RWPE2 (cell line): ENCODE measurements around the gene KRT25.
A peak's percentile ranks its signal among the peaks of the same experiment; 100 is the strongest.

Experiments
- ATAC-seq: fragments of 200-7000 bp; cut with Tn5 transposase; 3 replicates; pipeline ENCODE4 v1.9.1; 2021; ENCODE audit warnings: low read depth
- DNase-seq: peaks from one replicate; pipeline ENCODE4 v3.0.0-alpha.2; 2020; ENCODE audit warnings: low spot score
- H3K27ac ChIP-seq: fragments of 450-650 bp; 2 replicates; pipeline ENCODE4 v1.5.1; 2017; ENCODE audit warnings: mild to moderate bottlenecking; ENCODE audit not compliant: poor library complexity, severe bottlenecking
- H3K27me3 ChIP-seq: fragments of 250-450 bp; sonication (Bioruptor Pico); 2 replicates; pipeline ENCODE4 v1.5.1; 2021; ENCODE audit warnings: mild to moderate bottlenecking, moderate library complexity; ENCODE audit not compliant: insufficient read depth, poor library complexity, severe bottlenecking
- H3K36me3 ChIP-seq: fragments of 250-450 bp; sonication (Bioruptor Pico); 2 replicates; pipeline ENCODE4 v1.5.1; 2020; ENCODE audit warnings: low read depth, mild to moderate bottlenecking, moderate library complexity
- H3K4me1 ChIP-seq: fragments of 250-450 bp; sonication (Bioruptor Pico); 2 replicates; pipeline ENCODE4 v1.5.1; 2021; ENCODE audit warnings: mild to moderate bottlenecking, moderate library complexity; ENCODE audit not compliant: insufficient read depth, poor library complexity, severe bottlenecking
- H3K4me3 ChIP-seq: fragments of 250-450 bp; sonication (Bioruptor Pico); 2 replicates; pipeline ENCODE4 v1.5.1; 2021; ENCODE audit warnings: mild to moderate bottlenecking, moderate library complexity; ENCODE audit not compliant: severe bottlenecking
- H3K9me3 ChIP-seq: fragments of 250-450 bp; sonication (Bioruptor Pico); 2 replicates; pipeline ENCODE4 v1.5.1; 2021; ENCODE audit warnings: mild to moderate bottlenecking, moderate library complexity; ENCODE audit not compliant: severe bottlenecking
- CTCF ChIP-seq: fragments of 450-650 bp; IDR thresholded peaks from one replicate; pipeline ENCODE4 v1.5.1; 2017; ENCODE audit warnings: mild to moderate bottlenecking, moderate library complexity; ENCODE audit not compliant: poor library complexity, severe bottlenecking

KRT25 gene

GRCh38 chr17:40755231-40755630 lies at the start of gene KRT25:
Gene KRT25 (minus strand): TSS chr17:40755331. CDS start chr17:40755271, 60 bp downstream.
- Histone ChIP-seq H3K27me3 (peaks cover 3% of the 10 kb centered on the region), H3K9me3 (peaks cover 9% of the 10 kb centered on the region)

GRCh38 chr17:40803617-40804082 lies 48.5 kb upstream of the KRT25 start:
- ATAC-seq (peak; percentile 98), DNase-seq (no peak)
- Histone ChIP-seq H3K27me3 (no peaks in the 10 kb centered on the region), H3K9me3 (no peaks in the 10 kb centered on the region), H3K36me3 (no peaks in the 10 kb centered on the region), H3K4me3 (no peak overlapping the region), H3K4me1 (peaks cover 5% of the 10 kb centered on the region), H3K27ac (no peak overlapping the region)
- TF ChIP-seq CTCF = peak; percentile 96

More at GRCh38 chr17:40755231-40755630, at the start of gene KRT25:
- H3K36me3 ChIP-seq = no peaks in the 10 kb centered on the region
- no peak within 1 kb of the TSS for H3K27ac ChIP-seq
- DNase-seq (no peak), ATAC-seq (no peak)
- no peak for TF ChIP-seq CTCF
- H3K4me3 ChIP-seq = no peak within 1 kb of the TSS
- no peaks in the 10 kb centered on the region for H3K4me1 ChIP-seq

- no peaks in the 10 kb centered on the region for H3K9me3 ChIP-seq
- no peak for ATAC-seq
- no peak for TF ChIP-seq CTCF
- H3K27me3 ChIP-seq = no peaks in the 10 kb centered on the region
- DNase-seq = no peak
- H3K4me1 ChIP-seq = peaks cover 5% of the 10 kb centered on the region
- no peaks in the 10 kb centered on the region for H3K36me3 ChIP-seq
- no peak overlapping the region for H3K4me3 ChIP-seq
- no peak overlapping the region for H3K27ac ChIP-seq
Observed at GRCh38 chr17:40801157-40801556, 46.0 kb upstream of the KRT25 start.

- ATAC-seq (no peak), DNase-seq (no peak)
- Histone ChIP-seq H3K36me3 (no peaks in the 10 kb centered on the region), H3K27me3 (no peaks in the 10 kb centered on the region), H3K4me3 (no peak overlapping the region), H3K9me3 (no peaks in the 10 kb centered on the region), H3K4me1 (peaks cover 5% of the 10 kb centered on the region), H3K27ac (no peak overlapping the region)
- TF ChIP-seq CTCF = no peak
Observed at GRCh38 chr17:40800381-40800780, 45.2 kb upstream of the KRT25 start.

GRCh38 chr17:40799859-40800258 lies 44.7 kb upstream of the KRT25 start, which contains the start of gene KRT28:
Gene KRT28 (minus strand): TSS chr17:40799959. CDS start chr17:40799893, 66 bp downstream.
- no peaks in the 10 kb centered on the region for H3K36me3 ChIP-seq
- no peak for DNase-seq
- no peaks in the 10 kb centered on the region for H3K27me3 ChIP-seq
- no peak for ATAC-seq
- no peak within 1 kb of the TSS for H3K4me3 ChIP-seq
- no peaks in the 10 kb centered on the region for H3K9me3 ChIP-seq
- H3K27ac ChIP-seq = no peak within 1 kb of the TSS
- peaks cover 5% of the 10 kb centered on the region for H3K4me1 ChIP-seq
- no peak for TF ChIP-seq CTCF
